Measurements from ENCODE around the gene LMX1A. TPM values are rescaled to one million over a fixed set of nuclear protein-coding genes. Genes with fewer than 3 reads are reported as not detected.

The LMX1A gene
- total RNA-seq, 1 donor from 2014 or later, result not detected

GRCh38 chr1:165344198-165344597 is 12.3 kb downstream of the LMX1A start:
- Mint-ChIP-seq H3K27ac (no peak overlapping the region), H3K4me3 (ENCODE audit: low read depth) (no peak overlapping the region), H3K36me3 (ENCODE audit: insufficient read depth) (no peaks in the 10 kb centered on the region), H3K4me1 (ENCODE audit: low read depth) (no peaks in the 10 kb centered on the region), H3K9me3 (ENCODE audit: low read depth) (no peaks in the 10 kb centered on the region), H3K27me3 (peaks cover 83% of the 10 kb centered on the region)
- no peak for TF ChIP-seq CTCF (IDR thresholded peaks at IDR 0.05; ENCODE audit: unreplicated experiment)
- DNase-seq (ENCODE audit: low spot score, unreplicated experiment), result no peak

- TF ChIP-seq CTCF (IDR thresholded peaks at IDR 0.05; ENCODE audit: unreplicated experiment), result no peak
- H3K36me3 Mint-ChIP-seq (ENCODE audit: insufficient read depth), result no peaks in the 10 kb centered on the region
- H3K27ac Mint-ChIP-seq, result no peak overlapping the region
- no peak overlapping the region for H3K4me3 Mint-ChIP-seq (ENCODE audit: low read depth)
- H3K27me3 Mint-ChIP-seq, result peaks cover 69% of the 10 kb centered on the region
- H3K4me1 Mint-ChIP-seq (ENCODE audit: low read depth), result no peaks in the 10 kb centered on the region
- DNase-seq (ENCODE audit: low spot score, unreplicated experiment), result no peak
- H3K9me3 Mint-ChIP-seq (ENCODE audit: low read depth), result no peaks in the 10 kb centered on the region
Observed at GRCh38 chr1:165342587-165342986, 13.9 kb downstream of the LMX1A start.

- H3K36me3 Mint-ChIP-seq (ENCODE audit: insufficient read depth), result no peaks in the 10 kb centered on the region
- H3K27ac Mint-ChIP-seq, result no peak overlapping the region
- H3K9me3 Mint-ChIP-seq (ENCODE audit: low read depth), result no peaks in the 10 kb centered on the region
- no peaks in the 10 kb centered on the region for H3K4me1 Mint-ChIP-seq (ENCODE audit: low read depth)
- no peak for DNase-seq (ENCODE audit: low spot score, unreplicated experiment)
- H3K4me3 Mint-ChIP-seq (ENCODE audit: low read depth), result no peak overlapping the region
- H3K27me3 Mint-ChIP-seq, result peaks cover 65% of the 10 kb centered on the region
- TF ChIP-seq CTCF (IDR thresholded peaks at IDR 0.05; ENCODE audit: unreplicated experiment), result no peak
Observed at GRCh38 chr1:165342168-165342567, 14.3 kb downstream of the LMX1A start.

GRCh38 chr1:165339164-165339563 is 17.4 kb downstream of the LMX1A start:
- Mint-ChIP-seq H3K4me1 (ENCODE audit: low read depth) (no peaks in the 10 kb centered on the region), H3K27me3 (peaks cover 42% of the 10 kb centered on the region), H3K4me3 (ENCODE audit: low read depth) (no peak overlapping the region), H3K9me3 (ENCODE audit: low read depth) (no peaks in the 10 kb centered on the region), H3K36me3 (ENCODE audit: insufficient read depth) (no peaks in the 10 kb centered on the region), H3K27ac (no peak overlapping the region)
- no peak for TF ChIP-seq CTCF (IDR thresholded peaks at IDR 0.05; ENCODE audit: unreplicated experiment)
- no peak for DNase-seq (ENCODE audit: low spot score, unreplicated experiment)

GRCh38 chr1:165330483-165330882 is 26.0 kb downstream of the LMX1A start:
- no peaks in the 10 kb centered on the region for H3K36me3 Mint-ChIP-seq (ENCODE audit: insufficient read depth)
- H3K27me3 Mint-ChIP-seq, result peaks cover 12% of the 10 kb centered on the region
- no peaks in the 10 kb centered on the region for H3K4me1 Mint-ChIP-seq (ENCODE audit: low read depth)
- H3K9me3 Mint-ChIP-seq (ENCODE audit: low read depth), result no peaks in the 10 kb centered on the region
- no peak for DNase-seq (ENCODE audit: low spot score, unreplicated experiment)
- H3K4me3 Mint-ChIP-seq (ENCODE audit: low read depth), result no peak overlapping the region
- TF ChIP-seq CTCF (IDR thresholded peaks at IDR 0.05; ENCODE audit: unreplicated experiment), result no peak
- no peak overlapping the region for H3K27ac Mint-ChIP-seq

Measured in progenitor cell of endocrine pancreas (in vitro differentiated cells).